ENCODE data around the gene USH2A.

USH2A gene

DNA sequence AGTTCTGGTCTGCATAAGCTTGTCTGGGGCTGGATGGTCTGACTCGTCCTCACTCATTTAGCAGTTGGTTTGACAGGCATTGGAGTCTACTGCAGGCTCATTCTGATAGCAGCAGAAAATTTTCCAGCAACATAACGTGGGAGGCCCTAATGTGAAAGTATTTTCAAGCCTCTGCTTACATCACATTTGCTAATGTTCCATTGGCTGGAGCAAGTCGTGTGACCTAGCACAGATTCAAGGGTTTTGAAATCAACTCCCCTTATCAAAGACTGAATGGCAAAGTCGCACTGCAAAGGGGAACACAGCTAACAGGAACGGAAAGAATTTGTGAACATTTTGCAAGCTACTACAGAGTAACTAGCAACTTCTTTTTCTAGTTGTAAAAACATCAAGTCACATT is 2.3 kb upstream of the USH2A start:
- Histone ChIP-seq H3K27me3 (ENCODE audit: insufficient read depth, low read length, poor library complexity) (no peaks in the 10 kb centered on the region), H3K27ac (ENCODE audit: low read length) (no peak overlapping the region), H3K4me1 (ENCODE audit: insufficient read depth, low read length) (no peaks in the 10 kb centered on the region), H3K4me3 (ENCODE audit: low read depth in 1 of 2, low read length in 2 of 2) (no peak overlapping the region), H3K4me2 (ENCODE audit: insufficient read depth, low read length) (no peak overlapping the region), H3K36me3 (ENCODE audit: insufficient read depth, low read length) (no peaks in the 10 kb centered on the region), H4K20me1 (ENCODE audit: insufficient read depth, low read length) (no peaks in the 10 kb centered on the region), H2AFZ (ENCODE audit: low read depth, low read length) (no peak overlapping the region), H3K9ac (ENCODE audit: low read depth, low read length) (no peak overlapping the region), H3K79me2 (ENCODE audit: insufficient read depth, low read length) (no peaks in the 10 kb centered on the region), H3K9me3 (ENCODE audit: insufficient read depth, low read length, severe bottlenecking) (no peaks in the 10 kb centered on the region)
- ATAC-seq (ENCODE audit: insufficient read depth, low read depth) (no peak), DNase-seq (no peak)
- TF ChIP-seq EZH2 (IDR thresholded peaks at IDR 0.05; ENCODE audit: borderline replicate concordance, low read depth, low read length, severe bottlenecking): no peak
- TF ChIP-seq, protein P1, sequence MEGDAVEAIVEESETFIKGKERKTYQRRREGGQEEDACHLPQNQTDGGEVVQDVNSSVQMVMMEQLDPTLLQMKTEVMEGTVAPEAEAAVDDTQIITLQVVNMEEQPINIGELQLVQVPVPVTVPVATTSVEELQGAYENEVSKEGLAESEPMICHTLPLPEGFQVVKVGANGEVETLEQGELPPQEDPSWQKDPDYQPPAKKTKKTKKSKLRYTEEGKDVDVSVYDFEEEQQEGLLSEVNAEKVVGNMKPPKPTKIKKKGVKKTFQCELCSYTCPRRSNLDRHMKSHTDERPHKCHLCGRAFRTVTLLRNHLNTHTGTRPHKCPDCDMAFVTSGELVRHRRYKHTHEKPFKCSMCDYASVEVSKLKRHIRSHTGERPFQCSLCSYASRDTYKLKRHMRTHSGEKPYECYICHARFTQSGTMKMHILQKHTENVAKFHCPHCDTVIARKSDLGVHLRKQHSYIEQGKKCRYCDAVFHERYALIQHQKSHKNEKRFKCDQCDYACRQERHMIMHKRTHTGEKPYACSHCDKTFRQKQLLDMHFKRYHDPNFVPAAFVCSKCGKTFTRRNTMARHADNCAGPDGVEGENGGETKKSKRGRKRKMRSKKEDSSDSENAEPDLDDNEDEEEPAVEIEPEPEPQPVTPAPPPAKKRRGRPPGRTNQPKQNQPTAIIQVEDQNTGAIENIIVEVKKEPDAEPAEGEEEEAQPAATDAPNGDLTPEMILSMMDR (IDR thresholded peaks at IDR 0.05; ENCODE audit: borderline replicate concordance, extremely low read depth, low read length, poor library complexity, severe bottlenecking): no peak

- Histone ChIP-seq H3K4me3 (ENCODE audit: low read depth in 1 of 2, low read length in 2 of 2) (no peak overlapping the region), H3K27me3 (ENCODE audit: insufficient read depth, low read length, poor library complexity) (no peaks in the 10 kb centered on the region), H2AFZ (ENCODE audit: low read depth, low read length) (no peak overlapping the region), H3K79me2 (ENCODE audit: insufficient read depth, low read length) (no peaks in the 10 kb centered on the region), H3K4me1 (ENCODE audit: insufficient read depth, low read length) (no peaks in the 10 kb centered on the region), H3K9ac (ENCODE audit: low read depth, low read length) (no peak overlapping the region), H3K9me3 (ENCODE audit: insufficient read depth, low read length, severe bottlenecking) (no peaks in the 10 kb centered on the region), H3K27ac (ENCODE audit: low read length) (no peak overlapping the region), H3K36me3 (ENCODE audit: insufficient read depth, low read length) (no peaks in the 10 kb centered on the region), H3K4me2 (ENCODE audit: insufficient read depth, low read length) (no peak overlapping the region), H4K20me1 (ENCODE audit: insufficient read depth, low read length) (no peaks in the 10 kb centered on the region)
- DNase-seq: no peak
- no peak for TF ChIP-seq EZH2 (IDR thresholded peaks at IDR 0.05; ENCODE audit: borderline replicate concordance, low read depth, low read length, severe bottlenecking)
- TF ChIP-seq, protein P1 (IDR thresholded peaks at IDR 0.05; ENCODE audit: borderline replicate concordance, extremely low read depth, low read length, poor library complexity, severe bottlenecking): no peak
- no peak for ATAC-seq (ENCODE audit: insufficient read depth, low read depth)
Observed at GRCh38 chr1:216420746-216421145, 2.5 kb downstream of the USH2A start.

DNA sequence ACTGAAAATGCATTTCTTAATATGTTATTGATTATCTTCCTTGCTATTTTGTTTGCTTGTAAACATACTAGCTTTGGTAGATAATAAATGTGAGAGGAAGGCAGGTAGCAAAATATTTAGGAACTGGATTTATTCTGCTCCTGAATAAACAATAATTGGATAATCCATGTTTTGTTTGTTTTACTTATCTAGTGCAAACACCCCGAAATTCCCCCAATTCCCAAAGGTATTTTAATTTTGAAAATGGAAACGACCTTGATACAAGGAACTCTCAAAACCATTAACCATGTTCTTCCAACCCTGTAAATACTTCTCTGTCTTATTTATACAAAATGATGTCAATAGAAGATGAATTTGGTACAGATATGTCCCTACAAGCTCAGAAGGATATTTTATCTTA is 3.0 kb downstream of the USH2A start:
- Histone ChIP-seq H3K4me3 (ENCODE audit: low read depth in 1 of 2, low read length in 2 of 2) (no peak overlapping the region), H3K79me2 (ENCODE audit: insufficient read depth, low read length) (no peaks in the 10 kb centered on the region), H3K4me2 (ENCODE audit: insufficient read depth, low read length) (no peak overlapping the region), H3K36me3 (ENCODE audit: insufficient read depth, low read length) (no peaks in the 10 kb centered on the region), H3K27ac (ENCODE audit: low read length) (no peak overlapping the region), H3K4me1 (ENCODE audit: insufficient read depth, low read length) (no peaks in the 10 kb centered on the region), H2AFZ (ENCODE audit: low read depth, low read length) (no peak overlapping the region), H3K9me3 (ENCODE audit: insufficient read depth, low read length, severe bottlenecking) (no peaks in the 10 kb centered on the region), H4K20me1 (ENCODE audit: insufficient read depth, low read length) (no peaks in the 10 kb centered on the region), H3K27me3 (ENCODE audit: insufficient read depth, low read length, poor library complexity) (no peaks in the 10 kb centered on the region), H3K9ac (ENCODE audit: low read depth, low read length) (no peak overlapping the region)
- TF ChIP-seq EZH2 (IDR thresholded peaks at IDR 0.05; ENCODE audit: borderline replicate concordance, low read depth, low read length, severe bottlenecking): no peak
- TF ChIP-seq, protein P1 (IDR thresholded peaks at IDR 0.05; ENCODE audit: borderline replicate concordance, extremely low read depth, low read length, poor library complexity, severe bottlenecking): no peak
- DNase-seq (no peak), ATAC-seq (ENCODE audit: insufficient read depth, low read depth) (no peak)

DNA sequence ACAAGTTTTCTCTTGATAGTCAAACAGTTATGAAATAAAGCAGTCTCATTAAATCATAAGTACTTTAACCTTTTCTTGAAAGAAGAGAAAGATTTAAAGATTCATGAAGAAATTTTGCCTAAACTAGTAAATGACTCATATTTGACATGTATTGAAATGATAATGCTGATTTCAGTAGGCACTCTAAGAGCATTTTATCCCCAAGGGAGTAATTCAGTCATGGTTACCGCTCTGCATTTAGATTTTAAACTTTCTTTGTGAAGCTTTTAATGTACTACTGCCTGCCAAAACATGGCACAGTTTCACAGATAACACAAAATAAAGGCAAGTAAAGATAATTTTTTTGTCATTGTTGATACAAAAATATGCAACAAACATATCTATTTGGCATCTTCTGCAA is 6.8 kb downstream of the USH2A start:
- Histone ChIP-seq H3K4me2 (ENCODE audit: insufficient read depth, low read length) (no peak overlapping the region), H3K27ac (ENCODE audit: low read length) (no peak overlapping the region), H2AFZ (ENCODE audit: low read depth, low read length) (no peak overlapping the region), H3K9ac (ENCODE audit: low read depth, low read length) (no peak overlapping the region), H3K9me3 (ENCODE audit: insufficient read depth, low read length, severe bottlenecking) (no peaks in the 10 kb centered on the region), H3K27me3 (ENCODE audit: insufficient read depth, low read length, poor library complexity) (no peaks in the 10 kb centered on the region), H3K36me3 (ENCODE audit: insufficient read depth, low read length) (no peaks in the 10 kb centered on the region), H4K20me1 (ENCODE audit: insufficient read depth, low read length) (no peaks in the 10 kb centered on the region), H3K79me2 (ENCODE audit: insufficient read depth, low read length) (no peaks in the 10 kb centered on the region), H3K4me3 (ENCODE audit: low read depth in 1 of 2, low read length in 2 of 2) (no peak overlapping the region), H3K4me1 (ENCODE audit: insufficient read depth, low read length) (no peaks in the 10 kb centered on the region)
- TF ChIP-seq, protein P1 (IDR thresholded peaks at IDR 0.05; ENCODE audit: borderline replicate concordance, extremely low read depth, low read length, poor library complexity, severe bottlenecking): no peak
- TF ChIP-seq EZH2 (IDR thresholded peaks at IDR 0.05; ENCODE audit: borderline replicate concordance, low read depth, low read length, severe bottlenecking): no peak
- no peak for ATAC-seq (ENCODE audit: insufficient read depth, low read depth)
- no peak for DNase-seq

All from DND-41 (cell line).